Cardiac septum (tissue), 1 donor: ENCODE measurements around the gene DNAJB13. TPM values are rescaled to one million over a fixed set of nuclear protein-coding genes. Genes with fewer than 3 reads are reported as not detected.
"Not testable (repeated sequence)": the region's sequence is repeated elsewhere in the genome, so short reads cannot be mapped to it uniquely, and the experiment has no call there.

Source experiments
- DNase-seq: peaks from one replicate; pipeline ENCODE4 v3.0.0-alpha.2; 2020; ENCODE audit warnings: low spot score
- intact Hi-C: fragments of 100-400 bp; cut with DNase I; formaldehyde crosslinking; loops from one replicate; pipeline ENCODE4 v1.14.0; 2022
- total RNA-seq: library from RNA; stranded (reverse); fragmentation: NEBNext Ultra II Directional; extraction: Animal tissue kit (Norgen Biotek cat#: 25700); gene quantifications from one replicate; pipeline ENCODE4 v1.2.1, GENCODE V29; 2021
- donor health status: DM: no; HTN: no; CAD: no.

Gene DNAJB13
- total RNA-seq, 1 donor from 2014 or later, result not detected

DNA sequence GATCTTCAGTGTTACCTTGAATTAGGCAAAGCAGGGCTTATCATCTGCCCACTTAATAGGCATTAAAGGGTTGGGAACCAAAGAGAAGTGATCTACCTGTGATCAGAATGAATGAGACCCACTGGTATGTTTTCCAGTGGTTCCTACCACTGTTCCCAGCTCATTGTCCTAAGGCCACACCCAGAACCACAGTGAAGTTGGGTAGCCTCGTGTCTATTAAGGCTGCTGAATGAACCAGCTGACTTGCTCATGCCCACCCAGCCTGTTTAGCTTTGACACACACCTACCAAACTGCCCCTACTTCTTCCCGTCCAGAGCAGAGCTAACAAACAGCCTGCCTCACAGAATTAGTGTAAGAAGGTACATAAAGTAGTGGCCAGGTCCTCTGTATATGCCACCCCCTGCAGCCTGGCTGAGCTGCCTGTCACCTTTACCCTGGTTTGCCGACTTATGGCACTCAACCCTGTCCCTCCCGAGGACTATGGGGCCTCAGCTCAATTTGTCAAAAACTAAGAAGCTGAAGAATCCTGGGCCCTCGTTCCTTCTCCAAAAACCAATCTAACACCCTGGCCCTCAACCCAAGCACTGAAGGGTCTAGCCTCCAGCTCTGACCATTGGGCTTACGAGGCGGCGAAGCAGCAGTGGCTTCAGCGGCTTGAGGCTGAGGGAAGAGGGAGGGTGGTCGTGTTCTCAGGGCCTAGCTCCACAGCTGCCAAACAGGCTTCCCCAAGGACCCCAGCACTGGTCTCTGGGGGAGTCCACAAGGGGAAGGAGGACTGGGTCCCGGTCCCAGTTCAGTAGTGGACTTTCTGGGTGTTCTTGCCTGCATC is 22.0 kb downstream of the DNAJB13 start:
- intact Hi-C loops, result no loop called here
- DNase-seq, result peak; percentile 17

- intact Hi-C loops, result no loop called here
These were observed 24.0 kb downstream of the DNAJB13 start for GRCh38 chr11:73974604-73975478.

DNA sequence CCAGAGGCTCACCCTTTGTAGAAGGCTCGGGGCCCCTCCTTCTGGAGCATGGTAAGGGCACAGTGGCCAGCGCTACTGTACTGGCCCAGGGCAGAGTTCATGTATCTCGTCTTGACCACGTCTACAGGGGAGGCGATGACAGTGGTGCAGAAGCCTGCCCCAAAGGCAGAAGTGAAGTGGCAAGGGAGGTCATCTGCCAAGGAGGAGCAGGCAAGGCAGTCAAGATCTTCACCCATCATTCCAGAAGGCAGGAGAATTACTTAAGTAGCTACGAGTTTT is 24.6 kb downstream of the DNAJB13 start:
- DNase-seq, result peak; percentile 58
- intact Hi-C loops, result no loop called here

More at GRCh38 chr11:73974604-73975478, 24.0 kb downstream of the DNAJB13 start:
- DNase-seq, result peak; percentile 29

DNA sequence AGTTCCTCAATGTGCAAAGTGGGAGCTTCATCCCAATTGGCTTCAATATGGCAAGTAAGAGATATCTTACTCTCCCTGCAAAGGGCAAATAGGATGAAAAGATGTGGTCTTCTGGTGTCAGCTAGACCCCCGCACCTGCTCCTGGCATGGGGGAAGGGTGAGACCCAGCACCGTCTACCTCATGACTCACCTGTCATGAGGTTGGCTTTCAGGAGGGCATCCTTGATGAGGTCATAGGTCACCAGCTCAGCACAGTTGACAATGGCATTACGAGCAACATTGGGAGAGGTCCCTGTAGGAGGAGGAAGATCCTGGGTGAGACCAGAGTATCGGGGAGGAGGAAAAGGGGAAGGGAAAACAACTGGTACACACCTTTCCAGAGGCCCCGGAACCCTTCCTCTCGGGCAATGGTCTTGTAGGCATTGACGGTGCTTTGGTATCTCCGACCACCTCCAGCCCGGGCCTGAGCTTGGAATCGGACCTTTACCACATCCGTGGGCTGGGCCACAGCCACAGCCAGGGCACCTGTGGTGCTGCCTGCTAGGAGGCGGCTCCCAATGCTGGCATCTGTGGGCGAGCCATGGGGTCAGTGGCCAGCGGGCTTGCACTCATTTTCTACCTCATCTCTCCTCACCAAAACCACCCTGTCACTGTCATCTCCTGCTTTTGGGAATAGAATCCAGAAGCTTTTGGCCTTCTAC is 25.8 kb downstream of the DNAJB13 start:
- peak; percentile 54 for DNase-seq
- intact Hi-C loops, result no loop called here

GRCh38 chr11:73977856-73978519 is 27.2 kb downstream of the DNAJB13 start:
- DNase-seq, result peak; percentile 44

DNA sequence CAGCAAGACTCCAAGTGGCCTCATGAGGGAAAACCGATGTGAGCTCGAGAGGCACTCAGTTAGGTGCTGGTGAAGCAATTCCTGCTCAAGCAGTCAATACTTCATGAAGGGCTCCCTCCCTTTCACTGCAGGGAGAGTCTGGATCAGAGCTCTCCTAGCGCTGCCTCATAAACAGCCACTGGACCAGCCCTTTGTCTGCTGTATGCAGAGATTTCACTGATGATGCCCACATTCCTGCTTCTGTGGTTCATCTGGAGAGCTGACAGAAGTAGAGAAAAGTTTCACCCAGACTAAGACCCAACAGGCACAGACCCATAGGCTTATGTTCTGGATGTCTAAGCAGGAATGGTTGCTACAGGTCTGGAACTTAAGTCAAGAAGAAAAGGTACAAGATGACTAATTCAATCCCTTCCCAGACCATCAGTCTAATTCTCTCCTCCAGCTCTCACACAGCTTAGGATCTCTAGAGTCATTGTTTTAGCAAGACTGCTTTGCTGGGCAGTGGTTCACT is 27.8 kb downstream of the DNAJB13 start:
- intact Hi-C loops, result no loop called here
- DNase-seq, result no peak

More at GRCh38 chr11:73977856-73978519, 27.2 kb downstream of the DNAJB13 start:
- intact Hi-C loops, result no loop called here

- DNase-seq, result peak; percentile 76
- intact Hi-C loops, result loop anchor here (5.0 kb wide), 1 partner anchor 37 kb away; no protein-coding TSS in a partner anchor
These were observed 29.5 kb downstream of the DNAJB13 start for GRCh38 chr11:73980001-73980961.

- intact Hi-C loops, result loop anchor here (5.0 kb wide), 1 partner anchor 36 kb away; no protein-coding TSS in a partner anchor
- peak; percentile 61 for DNase-seq
These were observed 30.4 kb downstream of the DNAJB13 start for GRCh38 chr11:73981051-73981805.

GRCh38 chr11:73982595-73982989 is 31.8 kb downstream of the DNAJB13 start, which contains the start of gene UCP2:
Gene UCP2 (minus strand): TSS chr11:73982843. CDS start chr11:73978378, 4,465 bp downstream.
- peak; percentile 93 for DNase-seq
- intact Hi-C loops, result loop anchor here (5.0 kb wide), 1 partner anchor 35 kb away; no protein-coding TSS in a partner anchor

GRCh38 chr11:73982990-73983740 is 32.3 kb downstream of the DNAJB13 start:
- peak; percentile 97 for DNase-seq
- intact Hi-C loops, result loop anchor here (5.0 kb wide), 1 partner anchor 34 kb away; no protein-coding TSS in a partner anchor

DNA sequence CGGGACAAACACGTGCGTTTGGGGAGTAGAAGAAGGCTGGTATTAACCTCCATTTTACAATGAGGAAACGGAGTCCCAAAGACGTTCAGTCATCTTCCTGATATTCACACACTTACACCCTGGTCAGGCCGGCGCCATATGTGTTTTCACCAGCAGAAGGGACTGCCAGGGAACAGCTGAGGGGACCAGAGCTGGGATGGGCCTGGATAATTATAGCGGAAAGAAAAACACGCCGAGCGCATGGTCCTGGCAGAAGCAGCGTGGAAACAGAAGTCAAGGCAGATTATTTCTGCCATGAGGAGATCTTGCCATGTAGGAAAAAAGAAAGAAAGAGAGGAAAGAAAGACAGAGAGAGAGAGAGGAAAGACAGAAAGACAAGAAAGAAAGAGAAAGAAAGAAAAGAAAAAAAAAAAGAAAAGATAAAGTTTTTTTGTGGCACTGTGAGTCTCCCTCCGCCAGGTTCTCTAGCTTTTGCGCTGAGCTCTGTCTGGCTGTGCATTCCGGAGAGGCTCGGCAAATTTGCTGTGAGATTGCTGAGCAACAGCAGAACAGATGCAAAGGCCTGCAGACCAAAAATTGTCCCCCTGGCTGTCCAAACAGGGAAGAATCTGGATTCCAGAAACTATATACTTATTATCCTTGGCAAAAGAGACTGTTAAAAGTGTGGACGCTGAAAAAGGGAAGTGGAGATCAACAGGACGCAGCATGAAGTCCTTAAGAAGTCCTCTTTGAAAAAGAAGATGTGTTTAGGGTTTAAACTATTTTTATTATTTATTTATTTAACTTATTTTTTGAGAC is 33.1 kb downstream of the DNAJB13 start:
- intact Hi-C loops, result loop anchor here (5.0 kb wide), 1 partner anchor 33 kb away; no protein-coding TSS in a partner anchor
- no peak for DNase-seq

DNA sequence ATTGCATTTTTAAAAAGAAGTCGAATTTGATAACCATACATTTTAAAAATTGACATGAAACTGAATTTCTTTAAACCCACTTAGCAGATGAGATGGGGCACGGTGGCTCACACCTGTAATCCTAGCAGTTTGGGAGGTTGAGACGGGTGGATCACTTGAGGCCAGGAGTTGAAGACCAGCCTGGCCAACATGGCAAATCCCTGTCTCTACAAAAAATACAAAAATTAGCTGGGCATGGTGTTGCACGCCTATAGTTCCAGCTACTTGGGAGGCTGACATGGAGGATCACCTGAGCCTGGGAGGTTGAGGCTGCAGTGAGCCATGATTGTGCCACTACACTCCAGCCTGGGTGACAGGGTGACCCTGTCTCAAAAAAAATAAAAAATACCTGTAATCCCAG is 34.8 kb downstream of the DNAJB13 start:
- peak; percentile 5 for DNase-seq
- intact Hi-C loops, result not testable (repeated sequence)

GRCh38 chr11:73988227-73988626 is 37.4 kb downstream of the DNAJB13 start:
- DNase-seq, result peak; percentile 4
- intact Hi-C loops, result no loop called here

DNA sequence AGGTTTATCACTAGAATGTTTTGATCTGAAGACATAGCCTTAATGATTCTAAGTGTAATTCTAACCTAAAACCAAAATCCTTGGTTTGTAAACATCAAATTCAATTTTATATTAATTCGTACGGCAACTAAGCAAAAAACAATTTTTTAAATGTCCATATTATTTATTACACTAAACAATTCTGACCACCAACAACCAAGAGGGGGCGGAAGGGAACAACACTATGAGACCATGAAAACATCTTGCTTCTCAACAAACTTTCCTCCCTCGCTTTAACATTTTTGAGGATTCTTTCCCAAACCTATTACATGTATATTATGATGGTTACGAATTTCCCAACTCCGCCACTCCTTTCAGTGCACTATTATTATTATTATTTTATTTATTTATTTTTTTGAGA is 38.3 kb downstream of the DNAJB13 start:
- no peak for DNase-seq
- intact Hi-C loops, result no loop called here

GRCh38 chr11:73990730-73991129 is 39.9 kb downstream of the DNAJB13 start:
- intact Hi-C loops, result no loop called here
- no peak for DNase-seq
